ENCODE data around the gene SMOC1.

The SMOC1 gene

GRCh38 chr14:69951935-69952334, 72.7 kb downstream of the SMOC1 start:
- no peak for ATAC-seq (ENCODE audit: low read depth)
- no peak overlapping the region for H3K4me3 Mint-ChIP-seq
- peaks cover 19% of the 10 kb centered on the region for H3K27me3 Mint-ChIP-seq
- H3K4me1 Mint-ChIP-seq, result no peaks in the 10 kb centered on the region
- no peak for DNase-seq (ENCODE audit: low spot score in 2 of 2)
- no peak overlapping the region for H3K27ac Mint-ChIP-seq
- H3K9me3 Mint-ChIP-seq, result peaks cover 6% of the 10 kb centered on the region
- H3K36me3 Mint-ChIP-seq, result peaks cover 1% of the 10 kb centered on the region

GRCh38 chr14:69953266-69953915, 74.2 kb downstream of the SMOC1 start:
- no peak for DNase-seq (ENCODE audit: low spot score in 2 of 2)
- Mint-ChIP-seq H3K27ac (no peak overlapping the region), H3K36me3 (no peaks in the 10 kb centered on the region), H3K9me3 (peaks cover 2% of the 10 kb centered on the region), H3K4me1 (no peaks in the 10 kb centered on the region), H3K4me3 (no peak overlapping the region), H3K27me3 (peaks cover 19% of the 10 kb centered on the region)
- ATAC-seq (ENCODE audit: low read depth), result no peak

- ATAC-seq (ENCODE audit: low read depth) (no peak), DNase-seq (ENCODE audit: low spot score in 2 of 2) (no peak)
- Mint-ChIP-seq H3K4me3 (no peak overlapping the region), H3K4me1 (no peaks in the 10 kb centered on the region), H3K27ac (no peak overlapping the region), H3K27me3 (peaks cover 14% of the 10 kb centered on the region), H3K9me3 (no peaks in the 10 kb centered on the region), H3K36me3 (no peaks in the 10 kb centered on the region)
Observed at GRCh38 chr14:69955855-69956845, 76.9 kb downstream of the SMOC1 start.

- Mint-ChIP-seq H3K4me3 (no peak overlapping the region), H3K27ac (no peak overlapping the region), H3K9me3 (peaks cover 2% of the 10 kb centered on the region), H3K4me1 (no peaks in the 10 kb centered on the region), H3K27me3 (peaks cover 16% of the 10 kb centered on the region), H3K36me3 (no peaks in the 10 kb centered on the region)
- DNase-seq (ENCODE audit: low spot score in 2 of 2), result no peak
- ATAC-seq (ENCODE audit: low read depth), result no peak
Observed at GRCh38 chr14:69956970-69957369, 77.8 kb downstream of the SMOC1 start.

- Mint-ChIP-seq H3K4me1 (no peaks in the 10 kb centered on the region), H3K4me3 (no peak overlapping the region), H3K36me3 (no peaks in the 10 kb centered on the region), H3K27ac (no peak overlapping the region), H3K27me3 (peaks cover 17% of the 10 kb centered on the region), H3K9me3 (peaks cover 4% of the 10 kb centered on the region)
- DNase-seq (ENCODE audit: low spot score in 2 of 2) (no peak), ATAC-seq (ENCODE audit: low read depth) (no peak)
Observed at GRCh38 chr14:69957986-69958385, 78.8 kb downstream of the SMOC1 start.

GRCh38 chr14:69959136-69959535, 79.9 kb downstream of the SMOC1 start:
- no peak for DNase-seq (ENCODE audit: low spot score in 2 of 2)
- H3K27ac Mint-ChIP-seq, result no peak overlapping the region
- peaks cover 16% of the 10 kb centered on the region for H3K27me3 Mint-ChIP-seq
- H3K9me3 Mint-ChIP-seq, result peaks cover 4% of the 10 kb centered on the region
- no peaks in the 10 kb centered on the region for H3K4me1 Mint-ChIP-seq
- H3K4me3 Mint-ChIP-seq, result no peak overlapping the region
- H3K36me3 Mint-ChIP-seq, result no peaks in the 10 kb centered on the region
- no peak for ATAC-seq (ENCODE audit: low read depth)

GRCh38 chr14:69960296-69960695, 81.1 kb downstream of the SMOC1 start:
- no peaks in the 10 kb centered on the region for H3K4me1 Mint-ChIP-seq
- no peak overlapping the region for H3K27ac Mint-ChIP-seq
- H3K36me3 Mint-ChIP-seq, result no peaks in the 10 kb centered on the region
- DNase-seq (ENCODE audit: low spot score in 2 of 2), result no peak
- peaks cover 14% of the 10 kb centered on the region for H3K27me3 Mint-ChIP-seq
- H3K9me3 Mint-ChIP-seq, result peaks cover 4% of the 10 kb centered on the region
- no peak for ATAC-seq (ENCODE audit: low read depth)
- H3K4me3 Mint-ChIP-seq, result no peak overlapping the region

- no peaks in the 10 kb centered on the region for H3K36me3 Mint-ChIP-seq
- H3K27ac Mint-ChIP-seq, result no peak overlapping the region
- H3K4me1 Mint-ChIP-seq, result no peaks in the 10 kb centered on the region
- peaks cover 15% of the 10 kb centered on the region for H3K27me3 Mint-ChIP-seq
- DNase-seq (ENCODE audit: low spot score in 2 of 2), result no peak
- peaks cover 4% of the 10 kb centered on the region for H3K9me3 Mint-ChIP-seq
- H3K4me3 Mint-ChIP-seq, result no peak overlapping the region
- no peak for ATAC-seq (ENCODE audit: low read depth)
Observed at GRCh38 chr14:69963966-69964365, 84.8 kb downstream of the SMOC1 start.

- H3K4me3 Mint-ChIP-seq, result no peak overlapping the region
- no peaks in the 10 kb centered on the region for H3K4me1 Mint-ChIP-seq
- no peak overlapping the region for H3K27ac Mint-ChIP-seq
Observed at GRCh38 chr14:69964841-69965240, 85.6 kb downstream of the SMOC1 start.

GRCh38 chr14:69968132-69968531, 88.9 kb downstream of the SMOC1 start:
- Mint-ChIP-seq H3K27ac (no peak overlapping the region), H3K9me3 (no peaks in the 10 kb centered on the region), H3K36me3 (no peaks in the 10 kb centered on the region), H3K4me1 (no peaks in the 10 kb centered on the region), H3K4me3 (no peak overlapping the region), H3K27me3 (peaks cover 10% of the 10 kb centered on the region)
- DNase-seq (ENCODE audit: low spot score in 2 of 2) (no peak), ATAC-seq (ENCODE audit: low read depth) (no peak)

More at GRCh38 chr14:69964841-69965240, 85.6 kb downstream of the SMOC1 start:
- DNase-seq (ENCODE audit: low spot score in 2 of 2) (no peak), ATAC-seq (ENCODE audit: low read depth) (no peak)
- peaks cover 14% of the 10 kb centered on the region for H3K27me3 Mint-ChIP-seq
- no peaks in the 10 kb centered on the region for H3K36me3 Mint-ChIP-seq
- H3K9me3 Mint-ChIP-seq, result peaks cover 4% of the 10 kb centered on the region

GRCh38 chr14:69968681-69969080, 89.5 kb downstream of the SMOC1 start:
- Mint-ChIP-seq H3K4me1 (no peaks in the 10 kb centered on the region), H3K27ac (no peak overlapping the region), H3K9me3 (no peaks in the 10 kb centered on the region), H3K27me3 (peaks cover 10% of the 10 kb centered on the region), H3K4me3 (no peak overlapping the region), H3K36me3 (no peaks in the 10 kb centered on the region)
- DNase-seq (ENCODE audit: low spot score in 2 of 2), result no peak
- ATAC-seq (ENCODE audit: low read depth), result no peak

GRCh38 chr14:69972755-69973154, 93.5 kb downstream of the SMOC1 start:
- no peak overlapping the region for H3K4me3 Mint-ChIP-seq
- H3K4me1 Mint-ChIP-seq, result no peaks in the 10 kb centered on the region
- no peak overlapping the region for H3K27ac Mint-ChIP-seq
- ATAC-seq (ENCODE audit: low read depth) (no peak), DNase-seq (ENCODE audit: low spot score in 2 of 2) (no peak)
- H3K9me3 Mint-ChIP-seq, result no peaks in the 10 kb centered on the region
- H3K36me3 Mint-ChIP-seq, result no peaks in the 10 kb centered on the region
- H3K27me3 Mint-ChIP-seq, result peaks cover 12% of the 10 kb centered on the region

GRCh38 chr14:69973846-69974245, 94.6 kb downstream of the SMOC1 start:
- ATAC-seq (ENCODE audit: low read depth), result no peak
- no peak for DNase-seq (ENCODE audit: low spot score in 2 of 2)
- Mint-ChIP-seq H3K4me3 (no peak overlapping the region), H3K27me3 (peaks cover 12% of the 10 kb centered on the region), H3K36me3 (no peaks in the 10 kb centered on the region), H3K4me1 (no peaks in the 10 kb centered on the region), H3K9me3 (no peaks in the 10 kb centered on the region), H3K27ac (no peak overlapping the region)

GRCh38 chr14:69979882-69980281, 100.7 kb downstream of the SMOC1 start:
- no peaks in the 10 kb centered on the region for H3K4me1 Mint-ChIP-seq
- H3K4me3 Mint-ChIP-seq, result no peak overlapping the region
- no peaks in the 10 kb centered on the region for H3K9me3 Mint-ChIP-seq
- no peak overlapping the region for H3K27ac Mint-ChIP-seq
- peaks cover 9% of the 10 kb centered on the region for H3K27me3 Mint-ChIP-seq
- DNase-seq (ENCODE audit: low spot score in 2 of 2) (no peak), ATAC-seq (ENCODE audit: low read depth) (no peak)
- no peaks in the 10 kb centered on the region for H3K36me3 Mint-ChIP-seq

Measured in memory B cell (primary cell).